DND-41 (cell line): ENCODE results near the gene PTPRD.
"Not testable (repeated sequence)": the region's sequence is repeated elsewhere in the genome, so short reads cannot be mapped to it uniquely, and the experiment has no call there.

Experiments
- ATAC-seq: fragments of 200-7000 bp; cut with Tn5 transposase; 3 replicates; pipeline ENCODE4 v1.9.1; 2021; ENCODE audit warnings: low read depth; ENCODE audit not compliant: insufficient read depth
- DNase-seq: peaks from one replicate; pipeline ENCODE4 v3.0.0-alpha.2; 2020
- H2AFZ ChIP-seq: 2 replicates; pipeline ENCODE4 v1.6.0; 2012; ENCODE audit warnings: low read depth, low read length
- H3K27ac ChIP-seq: 2 replicates; pipeline ENCODE4 v1.5.1; 2012; ENCODE audit warnings: low read length, inconsistent platforms
- H3K27me3 ChIP-seq: fragments of 200-600 bp; sonication (generic); 2 replicates; pipeline ENCODE4 v1.6.0; 2012; ENCODE audit warnings: low read length, mild to moderate bottlenecking, inconsistent platforms; ENCODE audit not compliant: insufficient read depth, poor library complexity
- H3K36me3 ChIP-seq: 2 replicates; pipeline ENCODE4 v1.5.1; 2012; ENCODE audit warnings: low read length, inconsistent platforms; ENCODE audit not compliant: insufficient read depth
- H3K4me1 ChIP-seq: 2 replicates; pipeline ENCODE4 v1.5.1; 2012; ENCODE audit warnings: mild to moderate bottlenecking, low read length; ENCODE audit not compliant: insufficient read depth
- H3K4me2 ChIP-seq: 2 replicates; pipeline ENCODE4 v1.6.0; 2012; ENCODE audit warnings: mild to moderate bottlenecking, moderate library complexity, low read length, inconsistent platforms; ENCODE audit not compliant: insufficient read depth
- H3K4me3 ChIP-seq, 2 experiments: fragments of 200-600 bp in 1 of 2; shearing (Covaris generic) in 1 of 2; 2 replicates each; pipeline ENCODE4 v1.5.1; 2012 to 2016; ENCODE audit warnings: inconsistent platforms in 2 of 2, low read length in 2 of 2, mild to moderate bottlenecking in 2 of 2, low read depth in 1 of 2, moderate library complexity in 1 of 2
- H3K79me2 ChIP-seq: 2 replicates; pipeline ENCODE4 v1.6.0; 2012; ENCODE audit warnings: low read length, inconsistent platforms; ENCODE audit not compliant: insufficient read depth
- H3K9ac ChIP-seq: 2 replicates; pipeline ENCODE4 v1.6.0; 2012; ENCODE audit warnings: low read depth, mild to moderate bottlenecking, inconsistent platforms, low read length, moderate library complexity
- H3K9me3 ChIP-seq: 2 replicates; pipeline ENCODE4 v1.5.1; 2012; ENCODE audit warnings: low read length, moderate library complexity, mild to moderate bottlenecking, inconsistent platforms; ENCODE audit not compliant: insufficient read depth, severe bottlenecking
- H4K20me1 ChIP-seq: 2 replicates; pipeline ENCODE4 v1.6.0; 2012; ENCODE audit warnings: low read length; ENCODE audit not compliant: insufficient read depth
- CTCF ChIP-seq: IDR thresholded peaks from 2 replicates; pipeline ENCODE4 v1.5.1; 2012; ENCODE audit warnings: borderline replicate concordance, low read length, moderate library complexity, mild to moderate bottlenecking; ENCODE audit not compliant: poor library complexity, severe bottlenecking; ENCODE audit errors: extremely low read depth
- EZH2 ChIP-seq: IDR thresholded peaks from 3 replicates; pipeline ENCODE4 v1.6.1; 2012; ENCODE audit warnings: borderline replicate concordance, low read depth, mild to moderate bottlenecking, moderate library complexity, low read length, inconsistent platforms; ENCODE audit not compliant: severe bottlenecking

PTPRD gene

DNA sequence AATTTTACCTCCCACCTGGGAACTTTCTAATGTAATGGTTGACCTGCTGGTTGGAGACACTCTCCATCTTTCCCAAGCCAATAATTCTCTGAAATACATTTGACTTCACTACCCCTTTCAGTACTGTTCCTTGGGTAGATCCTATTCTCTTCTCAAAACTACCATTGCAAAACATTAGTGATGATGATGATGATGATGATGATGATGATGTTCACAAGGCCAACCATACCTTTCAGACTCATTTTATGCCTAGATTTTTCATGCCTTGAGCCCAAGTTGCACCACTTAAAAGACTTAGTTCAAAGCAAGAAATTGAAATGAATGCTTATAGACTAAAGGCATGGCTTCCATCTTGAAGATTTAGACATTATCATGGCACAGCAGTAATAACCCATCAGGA, 1672.2 kb downstream of the PTPRD start:
- Histone ChIP-seq H3K4me2 (no peak overlapping the region), H3K27ac (no peak overlapping the region), H2AFZ (no peak overlapping the region), H3K27me3 (no peaks in the 10 kb centered on the region), H3K79me2 (no peaks in the 10 kb centered on the region), H3K36me3 (no peaks in the 10 kb centered on the region), H4K20me1 (no peaks in the 10 kb centered on the region), H3K9ac (no peak overlapping the region), H3K9me3 (no peaks in the 10 kb centered on the region), H3K4me3 (no peak overlapping the region), H3K4me1 (no peaks in the 10 kb centered on the region)
- DNase-seq: no peak
- TF ChIP-seq CTCF (no peak), EZH2 (no peak)
- no peak for ATAC-seq

DNA sequence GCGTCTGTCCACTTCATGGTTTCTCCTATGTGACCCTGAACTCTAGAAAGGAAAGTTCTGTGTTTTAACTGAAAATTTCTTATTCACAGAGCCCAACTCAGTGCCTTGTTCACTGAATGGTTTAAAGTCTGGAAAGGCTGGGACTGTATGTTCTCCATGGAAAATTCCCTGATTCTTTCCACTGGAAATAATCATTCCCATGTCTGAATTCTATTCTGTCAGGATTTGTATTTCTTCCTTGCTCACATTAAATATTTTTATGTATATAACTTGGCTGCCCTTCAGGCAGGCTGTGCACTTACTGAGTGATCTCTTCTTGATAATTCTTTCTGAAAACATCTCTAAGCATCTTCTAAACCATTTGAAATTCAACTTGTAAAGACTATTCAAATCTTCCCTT, 1686.3 kb downstream of the PTPRD start:
- no peak for DNase-seq
- Histone ChIP-seq H3K4me2 (no peak overlapping the region), H3K4me3 (no peak overlapping the region), H3K9me3 (no peaks in the 10 kb centered on the region), H2AFZ (no peak overlapping the region), H3K79me2 (no peaks in the 10 kb centered on the region), H4K20me1 (no peaks in the 10 kb centered on the region), H3K27ac (no peak overlapping the region), H3K4me1 (no peaks in the 10 kb centered on the region), H3K27me3 (no peaks in the 10 kb centered on the region), H3K9ac (no peak overlapping the region), H3K36me3 (no peaks in the 10 kb centered on the region)
- TF ChIP-seq CTCF (no peak), EZH2 (no peak)
- ATAC-seq: no peak

GRCh38 chr9:8924562-8924961, 1688.2 kb downstream of the PTPRD start:
- no peaks in the 10 kb centered on the region for H3K9me3 ChIP-seq
- H3K27ac ChIP-seq: no peak overlapping the region
- no peaks in the 10 kb centered on the region for H4K20me1 ChIP-seq
- TF ChIP-seq EZH2: no peak
- no peak for TF ChIP-seq CTCF
- no peak for ATAC-seq
- no peak overlapping the region for H3K4me2 ChIP-seq
- H3K36me3 ChIP-seq: no peaks in the 10 kb centered on the region
- no peak overlapping the region for H3K4me3 ChIP-seq
- no peak overlapping the region for H3K9ac ChIP-seq
- H3K79me2 ChIP-seq: no peaks in the 10 kb centered on the region
- DNase-seq: no peak
- H3K27me3 ChIP-seq: no peaks in the 10 kb centered on the region
- no peaks in the 10 kb centered on the region for H3K4me1 ChIP-seq
- no peak overlapping the region for H2AFZ ChIP-seq

DNA sequence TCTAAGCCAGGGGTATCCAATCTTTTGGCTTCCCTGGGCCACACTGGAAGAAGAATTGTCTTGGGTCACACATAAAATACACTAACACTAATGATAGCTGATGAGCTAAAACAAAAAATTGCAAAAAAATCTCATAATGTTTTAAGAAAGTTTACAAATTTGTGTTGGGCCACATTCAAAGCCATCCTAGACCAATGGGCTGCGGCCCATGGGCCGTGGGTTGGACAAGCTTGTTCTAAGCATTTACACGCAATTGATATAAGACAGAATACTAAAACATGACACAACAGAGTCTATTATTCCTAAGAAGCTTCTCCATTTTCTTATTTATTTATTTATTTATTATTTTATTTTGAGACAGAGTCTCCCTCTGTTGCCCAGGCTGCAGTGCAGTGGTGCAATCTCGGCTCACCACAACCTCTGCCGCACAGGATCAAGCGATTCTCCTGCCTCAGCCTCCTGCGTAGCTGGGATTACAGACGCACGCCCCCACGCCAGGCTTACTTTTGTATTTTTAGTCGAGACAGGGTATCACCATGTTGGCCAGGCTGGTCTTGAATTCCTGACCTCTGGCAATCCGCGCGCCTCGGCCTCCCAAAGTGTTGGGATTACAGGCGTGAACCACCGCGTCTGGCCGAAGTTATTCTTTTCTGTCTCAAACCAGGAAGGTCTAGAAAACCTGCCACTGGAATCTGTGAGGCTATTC, 1692.2 kb downstream of the PTPRD start:
- not testable (repeated sequence) for H3K4me2 ChIP-seq, H3K4me3 ChIP-seq, DNase-seq, H3K9ac ChIP-seq, H3K27ac ChIP-seq, H3K79me2 ChIP-seq, H3K27me3 ChIP-seq, ATAC-seq, H3K36me3 ChIP-seq, H4K20me1 ChIP-seq, H2AFZ ChIP-seq, H3K9me3 ChIP-seq
- H3K4me1 ChIP-seq: peaks cover 21% of the 10 kb centered on the region
